ENCODE results near the gene PRICKLE2.

- TF ChIP-seq CTCF (IDR thresholded peaks at IDR 0.05) (no peak), ZFX (IDR thresholded peaks at IDR 0.05; ENCODE audit: borderline replicate concordance) (no peak)
These were observed 69.9 kb downstream of the PRICKLE2 start for GRCh38 chr3:64155328-64155727.
